ENCODE measurements around the gene CITED4.
"Not testable (repeated sequence)": the region's sequence is repeated elsewhere in the genome, so short reads cannot be mapped to it uniquely, and the experiment has no call there.

Gene CITED4, protein sequence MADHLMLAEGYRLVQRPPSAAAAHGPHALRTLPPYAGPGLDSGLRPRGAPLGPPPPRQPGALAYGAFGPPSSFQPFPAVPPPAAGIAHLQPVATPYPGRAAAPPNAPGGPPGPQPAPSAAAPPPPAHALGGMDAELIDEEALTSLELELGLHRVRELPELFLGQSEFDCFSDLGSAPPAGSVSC

DNA sequence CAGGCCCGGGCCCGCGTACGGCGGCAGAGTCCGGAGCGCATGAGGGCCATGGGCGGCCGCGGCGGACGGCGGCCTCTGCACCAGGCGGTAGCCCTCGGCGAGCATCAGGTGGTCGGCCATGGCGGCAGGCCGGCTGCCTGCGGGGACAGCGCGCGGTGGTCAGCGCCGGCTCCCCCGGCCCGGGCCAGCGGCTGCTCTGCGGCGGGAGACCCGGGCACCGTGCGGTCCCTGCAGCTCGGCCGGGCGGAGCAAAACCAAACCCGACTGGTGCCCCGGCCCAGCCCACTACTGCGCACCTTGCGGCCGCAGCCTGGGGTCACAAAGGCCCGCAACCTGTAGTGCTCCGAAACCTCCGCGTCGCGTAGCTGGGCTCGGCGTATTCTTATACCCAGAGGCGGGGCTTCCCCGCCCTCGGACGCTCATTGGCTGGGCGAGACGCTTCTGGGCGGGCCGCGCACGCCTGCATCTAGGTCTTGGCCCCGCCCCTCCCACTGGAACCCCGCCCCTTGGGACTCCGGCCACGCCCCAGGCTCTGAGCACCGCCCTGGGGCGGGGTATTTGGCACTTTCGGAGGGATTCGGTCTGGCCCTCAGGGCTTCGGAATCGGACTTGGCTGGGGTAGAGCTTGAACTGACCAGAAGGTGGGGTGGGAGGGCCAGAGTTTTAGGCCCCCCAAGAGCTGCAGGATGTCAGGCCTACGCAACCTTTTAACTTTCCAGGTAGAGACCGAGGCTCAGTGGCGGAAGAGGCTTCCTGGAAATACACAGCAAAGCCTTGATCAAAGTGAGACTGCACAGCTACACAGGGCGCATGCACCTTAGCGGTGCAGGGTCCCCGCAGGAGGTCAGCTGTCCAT is at the start of gene CITED4:
TSS of gene CITED4 (minus strand) at position 356 of the 856 bp plus-strand sequence. CDS start at position 120, 236 bp downstream.
- peak; percentile 75 for DNase-seq (ENCODE audit: low read depth)

DNA sequence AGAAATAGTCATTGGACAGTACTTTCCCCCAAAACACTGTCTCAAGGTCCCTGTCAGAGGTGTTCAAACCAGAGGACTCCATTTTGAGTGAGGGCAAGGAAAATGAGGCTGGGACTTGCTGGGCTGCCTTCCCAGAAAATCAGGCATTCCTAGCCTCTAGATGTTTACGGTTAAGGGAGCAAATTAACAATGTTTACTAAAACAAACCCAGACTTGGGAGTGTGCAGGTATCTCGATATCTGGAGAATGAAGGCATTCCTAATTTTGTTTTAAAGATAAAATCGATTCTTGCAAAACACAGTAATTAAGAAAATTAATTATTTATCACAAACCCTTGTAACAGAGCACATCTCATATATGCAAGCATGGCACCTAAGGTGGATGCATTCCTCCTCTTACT is 48.9 kb upstream of the CITED4 start:
- no peak for DNase-seq (ENCODE audit: low read depth)

DNA sequence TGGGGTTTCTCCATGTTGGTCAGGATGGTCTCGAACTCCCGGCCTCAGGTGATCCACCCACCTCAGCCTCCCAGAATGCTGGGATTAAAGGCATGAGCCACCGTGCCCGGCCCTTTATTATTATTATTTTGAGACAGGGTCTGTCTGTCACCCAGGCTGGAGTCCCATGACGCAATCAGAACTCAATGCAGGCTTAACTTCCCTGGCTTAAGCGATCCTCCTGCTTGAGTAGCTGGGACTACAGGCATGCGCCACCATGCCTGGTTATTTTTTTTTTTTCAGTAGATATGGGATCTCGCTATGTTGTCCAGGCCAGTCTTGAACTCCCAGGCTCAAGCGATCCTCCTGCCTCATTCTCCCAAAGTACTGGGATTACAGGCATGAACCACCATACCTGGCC is 47.1 kb upstream of the CITED4 start:
- no peak for DNase-seq (ENCODE audit: low read depth)

DNA sequence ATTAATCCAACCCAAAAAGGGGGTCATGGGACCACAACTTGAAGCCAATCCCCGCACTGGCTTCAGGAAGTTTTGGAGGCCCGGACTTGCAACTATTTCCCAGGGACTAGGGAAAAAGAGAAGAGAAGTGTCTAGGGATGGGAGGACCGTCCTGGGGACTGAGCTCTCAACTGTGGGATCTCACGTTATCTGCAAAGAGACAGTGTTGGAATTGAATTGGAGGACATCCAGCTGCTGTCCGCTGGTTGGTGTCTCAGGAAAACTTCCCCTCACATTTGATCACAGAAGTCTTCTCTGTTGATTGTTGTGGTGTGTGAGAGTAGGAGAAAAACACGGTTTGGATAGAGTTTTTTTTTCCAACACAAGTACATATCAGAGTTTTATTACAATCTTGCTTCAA is 46.2 kb upstream of the CITED4 start:
- no peak for DNase-seq (ENCODE audit: low read depth)

DNA sequence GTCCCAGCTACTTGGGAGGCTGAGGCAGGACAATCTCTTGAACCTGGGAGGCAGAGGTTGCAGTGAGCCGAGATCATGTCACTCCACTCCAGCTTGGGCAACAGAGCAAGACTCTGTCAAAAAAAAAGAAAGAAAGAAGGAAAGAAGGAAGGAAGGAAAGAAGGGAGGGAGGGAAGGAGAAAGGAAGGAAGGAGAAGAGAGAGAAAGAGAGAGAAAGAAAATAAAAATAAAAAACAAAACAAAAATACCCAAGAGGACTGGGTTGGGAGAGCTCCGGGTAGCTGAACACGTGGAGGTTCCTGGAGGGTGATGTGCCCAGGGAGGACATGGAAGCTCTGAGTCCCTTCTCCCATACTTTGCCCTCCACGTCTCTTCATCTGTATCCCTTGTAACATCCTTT is 45.7 kb upstream of the CITED4 start:
- no peak for DNase-seq (ENCODE audit: low read depth)

DNA sequence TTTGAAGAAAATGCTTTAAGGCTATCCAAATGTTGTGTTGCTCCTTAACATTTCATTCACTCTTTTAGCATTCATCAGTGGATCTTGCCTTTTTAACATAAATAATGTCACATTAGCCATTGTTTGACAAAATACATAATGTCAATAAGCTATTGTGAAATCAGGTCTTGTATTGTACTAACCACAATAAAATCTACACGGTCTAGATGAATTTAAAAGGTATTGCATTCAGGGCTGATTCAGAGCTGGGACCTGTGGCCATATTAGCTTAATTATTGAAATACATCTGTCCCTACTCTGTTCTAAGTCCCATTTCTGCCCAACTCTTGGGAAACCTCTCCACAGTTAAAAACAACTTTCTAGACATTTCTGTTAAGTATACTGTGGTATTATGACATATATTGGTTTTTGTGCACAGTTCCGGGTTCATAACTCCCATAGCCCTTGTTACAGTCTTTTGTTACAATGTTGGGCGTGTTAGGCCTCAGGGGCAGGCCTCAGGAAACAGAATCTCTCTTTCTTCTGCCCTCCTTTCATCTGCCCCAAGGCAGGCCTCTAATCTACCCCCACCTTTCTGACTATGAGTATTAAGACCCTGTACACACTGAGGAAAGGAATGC is 44.7 kb upstream of the CITED4 start:
- no peak for DNase-seq (ENCODE audit: low read depth)

DNA sequence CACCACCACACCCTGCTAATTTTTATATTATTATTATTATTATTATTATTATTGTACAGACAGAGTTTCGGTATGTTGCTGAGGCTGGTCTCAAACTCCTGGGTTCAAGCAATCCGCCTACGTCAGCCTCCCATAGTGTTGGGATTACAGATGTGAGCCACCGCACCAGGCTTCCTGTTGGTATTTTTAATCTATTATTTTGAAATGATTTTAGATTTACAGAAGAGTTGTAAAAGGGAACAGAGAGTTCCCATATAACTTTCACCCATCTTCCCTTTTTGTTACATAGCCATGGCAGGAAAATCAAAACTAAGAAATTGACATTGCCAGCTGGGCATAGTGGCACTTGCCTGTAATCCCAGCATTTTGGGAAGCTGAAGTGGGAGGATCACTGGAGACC is 42.9 kb upstream of the CITED4 start:
- DNase-seq (ENCODE audit: low read depth) = no peak

DNA sequence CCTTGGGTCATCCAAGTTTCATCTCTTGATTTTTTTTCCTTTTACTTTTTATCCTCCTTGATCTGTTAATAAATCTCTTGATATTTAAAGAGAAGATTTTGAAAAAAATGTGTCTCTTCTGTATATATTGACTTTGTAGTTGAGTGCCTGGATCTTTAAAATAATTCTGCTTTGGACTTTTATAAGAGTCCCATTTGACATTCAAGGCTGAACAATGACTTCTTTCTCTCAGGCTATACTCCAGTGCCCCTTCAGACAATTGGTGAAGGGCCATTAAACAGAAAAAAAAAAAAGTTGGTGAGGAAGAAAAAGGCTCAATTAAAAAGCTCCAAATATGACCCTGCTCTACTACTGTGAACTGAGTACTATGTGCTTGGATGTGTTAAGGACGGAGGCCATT is 40.9 kb upstream of the CITED4 start:
- DNase-seq (ENCODE audit: low read depth) = no peak

DNA sequence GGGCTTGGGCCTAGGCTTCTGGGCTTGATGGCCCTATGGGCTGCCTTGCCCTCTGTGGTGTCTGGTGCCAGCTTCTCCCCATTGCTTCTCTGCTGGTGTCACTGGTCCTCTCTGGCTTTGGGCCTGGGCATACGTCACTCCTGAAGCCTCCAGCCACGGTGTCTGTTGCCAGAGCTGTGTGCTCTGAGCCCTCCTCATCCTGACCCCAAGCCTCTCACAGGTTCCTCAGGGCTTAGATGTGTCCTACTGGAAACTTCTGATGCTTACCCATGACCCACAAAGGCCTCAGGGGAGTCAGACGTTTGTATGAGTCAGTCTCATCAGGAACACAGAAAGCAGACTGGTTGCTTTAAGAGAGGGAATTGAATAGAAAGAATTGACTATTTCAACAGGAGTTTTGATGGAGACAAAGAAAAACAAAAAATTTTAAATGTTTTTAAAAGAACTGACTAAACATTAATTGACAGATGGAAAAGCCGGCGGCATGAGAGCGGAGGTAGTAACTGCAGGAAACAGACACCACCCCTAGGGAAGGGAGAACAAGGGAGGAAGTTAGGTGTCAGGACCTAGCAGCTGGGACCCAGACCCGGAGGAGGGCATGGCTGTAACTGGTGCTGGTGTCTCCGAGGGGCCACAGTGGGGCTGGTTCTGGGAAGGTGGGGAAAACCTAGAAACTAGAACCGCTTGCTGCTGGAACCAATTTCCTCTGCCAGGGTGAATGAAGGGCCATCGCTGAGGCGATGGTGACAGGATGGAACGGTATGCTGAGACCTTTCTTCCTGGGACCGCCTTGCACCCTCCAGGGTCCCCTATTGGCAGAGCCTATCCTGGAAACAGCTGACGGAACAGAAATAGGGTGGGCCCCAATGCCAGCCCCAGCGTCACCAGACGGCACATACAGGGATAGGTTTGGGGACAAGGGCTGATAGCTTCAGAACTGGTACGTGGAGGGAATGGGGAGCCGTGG is 40.0 kb upstream of the CITED4 start:
- no peak for DNase-seq (ENCODE audit: low read depth)

DNA sequence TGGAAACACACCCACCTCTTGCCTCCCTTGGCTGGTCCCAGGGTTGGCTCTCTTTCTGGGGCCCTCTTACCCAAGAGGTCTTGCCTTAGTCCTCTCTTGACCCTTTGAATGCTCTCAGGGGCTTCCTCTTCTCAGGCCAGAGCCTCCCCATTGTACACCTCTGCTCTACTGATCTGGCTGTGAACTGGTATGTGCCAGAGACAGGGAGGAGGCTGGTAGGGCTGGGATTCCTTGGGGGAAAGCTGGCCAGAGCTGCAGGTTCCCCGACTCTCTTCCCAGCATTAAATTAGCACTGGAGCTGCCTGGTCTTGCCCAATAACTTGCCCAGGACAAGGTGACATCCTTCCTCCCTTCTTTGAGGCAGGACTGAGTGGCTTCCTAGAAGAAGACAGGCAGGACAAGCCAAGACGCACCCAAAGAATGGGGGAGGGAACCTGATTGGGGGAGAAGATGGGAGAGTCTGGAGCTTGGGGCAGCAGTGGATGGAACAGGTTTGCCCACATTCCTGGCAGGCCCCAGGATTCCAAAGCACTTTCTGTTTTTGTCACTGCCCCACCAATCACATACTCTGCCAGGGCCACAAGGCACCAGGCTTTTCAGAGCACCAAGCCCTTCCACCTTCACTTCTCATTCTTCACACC is 37.2 kb upstream of the CITED4 start:
- DNase-seq (ENCODE audit: low read depth) = no peak

DNA sequence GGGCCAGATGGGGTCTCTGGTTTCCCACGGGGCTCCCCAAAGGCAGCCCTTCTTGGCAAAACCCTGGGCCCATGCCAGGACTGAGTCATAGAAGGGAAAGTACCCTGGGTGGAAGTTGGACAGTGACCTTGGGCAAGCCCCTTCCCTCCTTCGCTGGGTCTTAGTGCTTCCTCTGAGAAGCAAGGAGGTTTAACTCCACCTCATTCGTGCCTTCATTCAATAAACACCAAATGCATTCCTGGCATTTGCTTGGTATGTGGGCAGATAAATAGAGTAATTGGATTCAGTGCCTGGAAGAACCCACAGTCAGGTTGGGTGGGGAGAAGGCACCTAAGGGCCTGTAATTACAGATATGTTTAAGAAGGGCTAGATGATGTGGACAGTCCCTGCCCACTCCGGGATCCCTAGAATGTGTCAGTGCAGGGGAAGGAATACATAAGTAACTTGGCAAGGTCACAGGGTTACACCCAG is 36.3 kb upstream of the CITED4 start:
- DNase-seq (ENCODE audit: low read depth) = no peak

DNA sequence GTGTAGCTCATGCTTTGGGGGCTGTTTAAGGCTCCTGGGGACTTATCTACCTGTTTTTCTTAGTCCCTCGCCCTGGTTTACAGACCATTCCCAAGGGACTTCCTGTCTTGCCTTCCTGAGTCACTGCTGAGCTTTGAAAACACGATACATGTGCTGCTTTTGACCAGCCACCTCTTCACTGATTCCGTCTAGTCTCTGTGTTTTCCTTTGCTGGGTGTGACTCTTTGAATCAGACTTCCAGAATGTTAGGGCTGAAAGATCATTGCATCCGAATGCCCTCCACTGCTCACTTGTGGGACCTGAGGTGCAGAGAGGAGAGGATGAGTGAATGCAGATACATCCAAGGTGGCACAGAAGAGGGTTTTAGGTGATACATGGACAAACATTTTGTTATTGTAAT is 35.4 kb upstream of the CITED4 start:
- no peak for DNase-seq (ENCODE audit: low read depth)

DNA sequence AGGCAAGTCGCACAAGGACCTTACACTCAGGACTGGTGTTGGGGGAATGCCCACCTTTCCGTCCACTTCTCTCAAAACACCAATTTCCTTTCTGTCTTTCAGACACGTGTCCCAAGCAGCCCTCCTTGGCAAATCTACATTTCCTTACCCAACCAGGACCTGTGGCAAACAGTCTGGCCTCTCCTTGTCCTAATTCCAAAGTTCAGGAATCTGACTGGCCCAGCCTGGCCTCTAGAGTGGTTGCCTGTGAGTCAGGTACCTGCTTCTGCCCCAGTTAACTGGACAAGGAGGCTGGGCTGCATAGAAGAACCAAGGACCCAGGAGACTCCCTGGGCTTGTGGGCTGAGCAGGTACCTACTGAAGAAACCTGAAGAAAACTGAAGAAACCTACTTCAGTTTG is 34.3 kb upstream of the CITED4 start:
- no peak for DNase-seq (ENCODE audit: low read depth)

DNA sequence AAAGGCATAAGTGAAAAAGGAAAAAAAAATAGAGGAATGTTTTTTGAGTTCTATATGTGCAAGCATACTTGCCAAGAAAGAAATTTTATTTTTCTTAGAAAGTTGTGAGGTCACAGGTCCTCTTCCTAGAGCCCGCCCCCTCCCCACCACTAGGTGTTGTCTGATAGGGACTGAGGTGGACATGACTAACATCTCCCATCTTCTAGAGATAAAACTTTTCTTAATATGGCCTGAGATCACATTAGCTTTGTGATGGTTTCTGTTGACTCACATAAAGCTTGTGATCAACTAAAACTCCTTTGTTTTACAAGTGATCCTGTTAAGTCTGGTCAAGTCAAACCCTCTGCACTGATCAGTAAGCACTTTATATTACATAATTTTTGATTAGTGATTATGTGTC is 33.4 kb upstream of the CITED4 start:
- DNase-seq (ENCODE audit: low read depth) = no peak

DNA sequence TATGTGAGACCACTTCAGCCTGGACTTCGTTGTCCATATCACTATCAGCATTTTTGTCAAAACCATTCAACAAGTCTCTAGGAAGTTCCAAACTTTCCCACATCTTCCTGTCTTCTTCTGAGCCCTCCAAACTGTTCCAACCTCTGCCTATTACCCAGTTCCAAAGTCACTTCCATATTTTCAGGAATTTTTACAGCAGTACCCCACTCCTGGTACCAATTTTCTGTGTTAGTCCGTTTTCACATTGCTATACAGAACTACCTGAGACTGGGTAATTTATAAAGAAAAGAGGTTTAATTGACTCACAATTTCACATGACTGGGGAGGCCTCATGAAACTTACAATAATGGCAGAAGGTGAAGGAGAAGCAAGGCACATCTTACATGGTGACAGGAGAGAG is 32.7 kb upstream of the CITED4 start:
- not testable (repeated sequence) for DNase-seq (ENCODE audit: low read depth)

DNA sequence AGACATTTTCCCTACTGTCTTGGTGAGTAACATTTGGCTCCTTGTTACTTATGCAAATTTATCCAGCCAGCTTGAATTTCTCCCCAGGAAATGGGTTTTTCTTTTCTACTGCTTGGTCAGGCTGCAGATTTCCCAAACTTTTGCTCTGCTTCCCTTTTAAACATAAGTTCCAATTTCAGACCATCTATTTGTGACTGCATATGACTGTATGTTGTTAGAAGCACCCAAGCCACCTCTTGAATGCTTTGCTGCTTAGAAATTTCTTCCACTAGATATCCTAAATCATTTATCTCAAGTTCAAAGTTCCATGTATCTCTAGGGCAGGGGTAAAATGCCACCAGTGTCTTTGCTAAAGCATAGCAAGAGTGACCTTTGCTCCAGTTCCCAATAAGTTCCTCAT is 32.3 kb upstream of the CITED4 start:
- DNase-seq (ENCODE audit: low read depth) = no peak

DNA sequence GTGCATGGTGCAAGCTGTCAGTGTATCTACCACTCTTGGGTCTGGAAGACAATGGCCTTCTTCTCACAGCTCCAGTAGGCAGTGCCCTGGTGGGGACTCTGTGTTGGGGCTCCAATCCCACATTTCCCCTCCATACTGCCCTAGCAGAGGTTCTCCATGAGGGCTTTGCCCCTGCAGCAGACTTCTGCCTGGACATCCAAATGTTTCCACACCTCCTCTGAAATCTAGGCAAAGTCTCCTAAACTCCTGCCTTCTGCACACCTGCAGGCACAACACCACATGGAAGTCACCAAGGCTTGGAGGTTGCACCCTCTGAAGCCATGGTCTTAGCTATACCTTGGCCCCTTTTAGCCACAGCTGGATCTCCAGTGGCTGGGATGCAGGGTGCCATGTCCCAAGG is 31.8 kb upstream of the CITED4 start:
- DNase-seq (ENCODE audit: low read depth) = no peak

DNA sequence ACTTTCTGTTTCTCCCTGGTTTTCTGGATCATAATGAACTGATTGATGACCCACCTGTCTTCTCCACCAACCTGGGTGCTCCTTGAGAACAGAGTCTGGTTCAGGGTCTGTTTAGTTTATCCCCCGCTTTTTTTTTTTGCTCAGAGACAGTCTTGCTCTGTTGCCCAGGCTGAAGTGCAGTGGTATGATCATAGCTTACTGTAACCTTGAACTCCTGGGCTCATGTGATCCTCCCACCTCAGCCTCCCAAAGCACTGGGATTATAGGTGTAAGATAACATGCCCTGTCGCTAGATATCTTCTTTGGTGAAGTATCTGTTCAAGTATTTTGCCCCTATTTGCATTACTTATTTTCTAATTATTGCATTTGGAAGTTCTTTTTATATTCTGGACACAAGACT is 30.2 kb upstream of the CITED4 start:
- DNase-seq (ENCODE audit: low read depth) = no peak

DNA sequence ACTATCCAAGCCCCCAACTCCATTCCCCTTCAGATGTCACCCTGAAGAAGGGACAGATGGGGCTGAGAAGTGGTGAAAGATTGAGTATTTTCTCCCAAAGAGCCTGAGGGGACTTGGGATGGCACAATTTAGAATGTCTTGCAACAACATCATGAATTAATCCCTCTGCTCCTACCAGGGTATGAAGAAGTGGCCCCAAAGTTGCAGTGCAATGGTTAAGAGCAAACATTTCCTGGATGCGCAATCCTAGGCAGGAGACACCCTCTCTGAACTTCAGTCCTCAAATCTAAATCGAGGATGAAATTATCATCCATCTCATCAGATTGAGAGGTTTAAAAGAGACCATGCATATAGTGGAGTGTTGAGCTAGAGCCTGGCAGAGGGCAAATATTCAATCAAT is 28.6 kb upstream of the CITED4 start:
- no peak for DNase-seq (ENCODE audit: low read depth)

DNA sequence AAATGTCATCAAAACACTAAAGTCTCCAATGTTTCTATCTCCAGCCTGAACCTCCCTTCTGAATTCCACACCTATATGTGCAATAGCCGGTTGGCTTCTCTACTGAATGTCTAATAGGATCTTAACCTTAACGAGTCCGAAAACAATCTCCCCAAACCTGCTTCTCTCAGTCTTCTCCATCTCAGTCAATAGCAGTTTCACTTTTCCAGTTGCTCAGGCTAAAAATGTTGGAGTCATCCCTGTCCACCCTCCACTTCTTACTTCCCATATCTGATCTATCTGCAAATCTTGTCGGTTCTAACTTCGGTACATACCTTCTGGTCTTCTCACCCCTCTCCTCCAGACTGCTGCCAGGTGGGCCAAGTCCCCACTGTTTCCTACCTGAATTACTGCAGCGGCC is 25.5 kb upstream of the CITED4 start:
- no peak for DNase-seq (ENCODE audit: low read depth)

DNA sequence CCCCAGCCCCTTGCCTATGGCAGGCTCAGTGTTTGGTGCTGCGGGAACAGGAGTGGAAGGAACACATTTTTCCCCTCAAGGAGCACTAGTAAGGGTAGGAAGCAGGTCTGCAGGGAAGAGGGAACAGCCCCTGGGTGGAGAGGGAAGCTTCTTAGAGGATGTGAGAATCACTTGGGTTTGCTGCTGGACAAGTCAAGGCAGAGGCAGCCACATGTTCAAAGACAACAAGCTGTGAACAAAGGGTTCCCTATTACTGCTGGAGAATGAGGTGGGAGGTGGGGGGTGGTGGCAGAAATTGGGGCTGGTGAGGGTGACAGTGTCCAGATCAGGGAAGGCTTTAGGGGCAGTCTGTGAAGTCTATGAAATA is 24.8 kb upstream of the CITED4 start:
- no peak for DNase-seq (ENCODE audit: low read depth)

Measured in CMK (cell line).